ENCODE data around the gene ELP1.
A peak's percentile ranks its signal among the peaks of the same experiment; 100 is the strongest.
"Not testable (repeated sequence)": the region's sequence is repeated elsewhere in the genome, so short reads cannot be mapped to it uniquely, and the experiment has no call there.

Gene ELP1

GRCh38 chr9:108933718-108934322, at the start of gene ELP1:
ELP1 (minus strand) TSS chr9:108934124; CDS start chr9:108931146, 2,978 bp downstream.
- no peak for TF ChIP-seq ZNF274 (IDR thresholded peaks at IDR 0.05; ENCODE audit: low read depth, low read length)
- peak within 1 kb of the TSS; percentile 81 for H3K4me3 ChIP-seq (ENCODE audit: low read length)

GRCh38 chr9:108980893-108981292, 47.0 kb upstream of the ELP1 start:
- no peak for TF ChIP-seq ZNF274 (IDR thresholded peaks at IDR 0.05; ENCODE audit: low read depth, low read length)

GRCh38 chr9:108978205-108978604, 44.3 kb upstream of the ELP1 start:
- TF ChIP-seq ZNF274 (IDR thresholded peaks at IDR 0.05; ENCODE audit: low read depth, low read length): no peak

More at GRCh38 chr9:108980893-108981292, 47.0 kb upstream of the ELP1 start:
- H3K4me3 ChIP-seq (ENCODE audit: low read length): no peak overlapping the region

GRCh38 chr9:108973895-108974294, 40.0 kb upstream of the ELP1 start:
- H3K4me3 ChIP-seq (ENCODE audit: low read length): no peak overlapping the region
- no peak for TF ChIP-seq ZNF274 (IDR thresholded peaks at IDR 0.05; ENCODE audit: low read depth, low read length)

More at GRCh38 chr9:108978205-108978604, 44.3 kb upstream of the ELP1 start:
- H3K4me3 ChIP-seq (ENCODE audit: low read length): no peak overlapping the region

GRCh38 chr9:108972626-108973209, 38.8 kb upstream of the ELP1 start:
- TF ChIP-seq ZNF274 (IDR thresholded peaks at IDR 0.05; ENCODE audit: low read depth, low read length): no peak
- H3K4me3 ChIP-seq (ENCODE audit: low read length): no peak overlapping the region

- H3K4me3 ChIP-seq (ENCODE audit: low read length): no peak overlapping the region
- TF ChIP-seq ZNF274 (IDR thresholded peaks at IDR 0.05; ENCODE audit: low read depth, low read length): no peak
Measured at GRCh38 chr9:108972186-108972585, 38.3 kb upstream of the ELP1 start.

- H3K4me3 ChIP-seq (ENCODE audit: low read length): not testable (repeated sequence)
Measured at GRCh38 chr9:108971392-108971791, 37.5 kb upstream of the ELP1 start.

GRCh38 chr9:108967916-108968315, 34.0 kb upstream of the ELP1 start:
- no peak overlapping the region for H3K4me3 ChIP-seq (ENCODE audit: low read length)
- TF ChIP-seq ZNF274 (IDR thresholded peaks at IDR 0.05; ENCODE audit: low read depth, low read length): no peak

- no peak for TF ChIP-seq ZNF274 (IDR thresholded peaks at IDR 0.05; ENCODE audit: low read depth, low read length)
- H3K4me3 ChIP-seq (ENCODE audit: low read length): no peak overlapping the region
Measured at GRCh38 chr9:108963459-108964143, 29.7 kb upstream of the ELP1 start.

GRCh38 chr9:108961151-108961550, 27.2 kb upstream of the ELP1 start:
- no peak overlapping the region for H3K4me3 ChIP-seq (ENCODE audit: low read length)
- TF ChIP-seq ZNF274 (IDR thresholded peaks at IDR 0.05; ENCODE audit: low read depth, low read length): no peak

GRCh38 chr9:108960331-108960730, 26.4 kb upstream of the ELP1 start:
- no peak overlapping the region for H3K4me3 ChIP-seq (ENCODE audit: low read length)
- TF ChIP-seq ZNF274 (IDR thresholded peaks at IDR 0.05; ENCODE audit: low read depth, low read length): no peak

- no peak for TF ChIP-seq ZNF274 (IDR thresholded peaks at IDR 0.05; ENCODE audit: low read depth, low read length)
- no peak overlapping the region for H3K4me3 ChIP-seq (ENCODE audit: low read length)
Measured at GRCh38 chr9:108956631-108957026, 22.7 kb upstream of the ELP1 start.

- H3K4me3 ChIP-seq (ENCODE audit: low read length): no peak overlapping the region
- TF ChIP-seq ZNF274 (IDR thresholded peaks at IDR 0.05; ENCODE audit: low read depth, low read length): no peak
Measured at GRCh38 chr9:108956022-108956630, 22.2 kb upstream of the ELP1 start.

GRCh38 chr9:108953983-108954574, 20.2 kb upstream of the ELP1 start:
- TF ChIP-seq ZNF274 (IDR thresholded peaks at IDR 0.05; ENCODE audit: low read depth, low read length): no peak
- H3K4me3 ChIP-seq (ENCODE audit: low read length): no peak overlapping the region

Data from GM08714 (cell line).